ENCODE measurements around the gene PLCD1. TPM values are rescaled to one million over a fixed set of nuclear protein-coding genes. Genes with fewer than 3 reads are reported as not detected.

Gene PLCD1
- total and polyA plus RNA-seq, 2 of the 8 experiments (the other 6 are each of a cell fraction or from before 2014, with no cell fraction given): 15.3 to 19.2 TPM

- TF ChIP-seq, protein P1, sequence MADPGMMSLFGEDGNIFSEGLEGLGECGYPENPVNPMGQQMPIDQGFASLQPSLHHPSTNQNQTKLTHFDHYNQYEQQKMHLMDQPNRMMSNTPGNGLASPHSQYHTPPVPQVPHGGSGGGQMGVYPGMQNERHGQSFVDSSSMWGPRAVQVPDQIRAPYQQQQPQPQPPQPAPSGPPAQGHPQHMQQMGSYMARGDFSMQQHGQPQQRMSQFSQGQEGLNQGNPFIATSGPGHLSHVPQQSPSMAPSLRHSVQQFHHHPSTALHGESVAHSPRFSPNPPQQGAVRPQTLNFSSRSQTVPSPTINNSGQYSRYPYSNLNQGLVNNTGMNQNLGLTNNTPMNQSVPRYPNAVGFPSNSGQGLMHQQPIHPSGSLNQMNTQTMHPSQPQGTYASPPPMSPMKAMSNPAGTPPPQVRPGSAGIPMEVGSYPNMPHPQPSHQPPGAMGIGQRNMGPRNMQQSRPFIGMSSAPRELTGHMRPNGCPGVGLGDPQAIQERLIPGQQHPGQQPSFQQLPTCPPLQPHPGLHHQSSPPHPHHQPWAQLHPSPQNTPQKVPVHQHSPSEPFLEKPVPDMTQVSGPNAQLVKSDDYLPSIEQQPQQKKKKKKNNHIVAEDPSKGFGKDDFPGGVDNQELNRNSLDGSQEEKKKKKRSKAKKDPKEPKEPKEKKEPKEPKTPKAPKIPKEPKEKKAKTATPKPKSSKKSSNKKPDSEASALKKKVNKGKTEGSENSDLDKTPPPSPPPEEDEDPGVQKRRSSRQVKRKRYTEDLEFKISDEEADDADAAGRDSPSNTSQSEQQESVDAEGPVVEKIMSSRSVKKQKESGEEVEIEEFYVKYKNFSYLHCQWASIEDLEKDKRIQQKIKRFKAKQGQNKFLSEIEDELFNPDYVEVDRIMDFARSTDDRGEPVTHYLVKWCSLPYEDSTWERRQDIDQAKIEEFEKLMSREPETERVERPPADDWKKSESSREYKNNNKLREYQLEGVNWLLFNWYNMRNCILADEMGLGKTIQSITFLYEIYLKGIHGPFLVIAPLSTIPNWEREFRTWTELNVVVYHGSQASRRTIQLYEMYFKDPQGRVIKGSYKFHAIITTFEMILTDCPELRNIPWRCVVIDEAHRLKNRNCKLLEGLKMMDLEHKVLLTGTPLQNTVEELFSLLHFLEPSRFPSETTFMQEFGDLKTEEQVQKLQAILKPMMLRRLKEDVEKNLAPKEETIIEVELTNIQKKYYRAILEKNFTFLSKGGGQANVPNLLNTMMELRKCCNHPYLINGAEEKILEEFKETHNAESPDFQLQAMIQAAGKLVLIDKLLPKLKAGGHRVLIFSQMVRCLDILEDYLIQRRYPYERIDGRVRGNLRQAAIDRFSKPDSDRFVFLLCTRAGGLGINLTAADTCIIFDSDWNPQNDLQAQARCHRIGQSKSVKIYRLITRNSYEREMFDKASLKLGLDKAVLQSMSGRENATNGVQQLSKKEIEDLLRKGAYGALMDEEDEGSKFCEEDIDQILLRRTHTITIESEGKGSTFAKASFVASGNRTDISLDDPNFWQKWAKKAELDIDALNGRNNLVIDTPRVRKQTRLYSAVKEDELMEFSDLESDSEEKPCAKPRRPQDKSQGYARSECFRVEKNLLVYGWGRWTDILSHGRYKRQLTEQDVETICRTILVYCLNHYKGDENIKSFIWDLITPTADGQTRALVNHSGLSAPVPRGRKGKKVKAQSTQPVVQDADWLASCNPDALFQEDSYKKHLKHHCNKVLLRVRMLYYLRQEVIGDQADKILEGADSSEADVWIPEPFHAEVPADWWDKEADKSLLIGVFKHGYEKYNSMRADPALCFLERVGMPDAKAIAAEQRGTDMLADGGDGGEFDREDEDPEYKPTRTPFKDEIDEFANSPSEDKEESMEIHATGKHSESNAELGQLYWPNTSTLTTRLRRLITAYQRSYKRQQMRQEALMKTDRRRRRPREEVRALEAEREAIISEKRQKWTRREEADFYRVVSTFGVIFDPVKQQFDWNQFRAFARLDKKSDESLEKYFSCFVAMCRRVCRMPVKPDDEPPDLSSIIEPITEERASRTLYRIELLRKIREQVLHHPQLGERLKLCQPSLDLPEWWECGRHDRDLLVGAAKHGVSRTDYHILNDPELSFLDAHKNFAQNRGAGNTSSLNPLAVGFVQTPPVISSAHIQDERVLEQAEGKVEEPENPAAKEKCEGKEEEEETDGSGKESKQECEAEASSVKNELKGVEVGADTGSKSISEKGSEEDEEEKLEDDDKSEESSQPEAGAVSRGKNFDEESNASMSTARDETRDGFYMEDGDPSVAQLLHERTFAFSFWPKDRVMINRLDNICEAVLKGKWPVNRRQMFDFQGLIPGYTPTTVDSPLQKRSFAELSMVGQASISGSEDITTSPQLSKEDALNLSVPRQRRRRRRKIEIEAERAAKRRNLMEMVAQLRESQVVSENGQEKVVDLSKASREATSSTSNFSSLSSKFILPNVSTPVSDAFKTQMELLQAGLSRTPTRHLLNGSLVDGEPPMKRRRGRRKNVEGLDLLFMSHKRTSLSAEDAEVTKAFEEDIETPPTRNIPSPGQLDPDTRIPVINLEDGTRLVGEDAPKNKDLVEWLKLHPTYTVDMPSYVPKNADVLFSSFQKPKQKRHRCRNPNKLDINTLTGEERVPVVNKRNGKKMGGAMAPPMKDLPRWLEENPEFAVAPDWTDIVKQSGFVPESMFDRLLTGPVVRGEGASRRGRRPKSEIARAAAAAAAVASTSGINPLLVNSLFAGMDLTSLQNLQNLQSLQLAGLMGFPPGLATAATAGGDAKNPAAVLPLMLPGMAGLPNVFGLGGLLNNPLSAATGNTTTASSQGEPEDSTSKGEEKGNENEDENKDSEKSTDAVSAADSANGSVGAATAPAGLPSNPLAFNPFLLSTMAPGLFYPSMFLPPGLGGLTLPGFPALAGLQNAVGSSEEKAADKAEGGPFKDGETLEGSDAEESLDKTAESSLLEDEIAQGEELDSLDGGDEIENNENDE (IDR thresholded peaks at IDR 0.05; ENCODE audit: insufficient replicate concordance, low read length): no peak
- no peak for TF ChIP-seq YY1 (IDR thresholded peaks at IDR 0.05; ENCODE audit: low read depth, low read length)
- no peak for TF ChIP-seq SIN3A (conservative IDR thresholded peaks at IDR 0.05 in 1 of 2, IDR thresholded peaks at IDR 0.05 in 1 of 2; ENCODE audit: low read depth in 1 of 2, low read length in 2 of 2)
- no peak for TF ChIP-seq CBX5 (IDR thresholded peaks at IDR 0.05; ENCODE audit: low read depth, low read length)
- TF ChIP-seq BACH1 (IDR thresholded peaks at IDR 0.05; ENCODE audit: low read length): no peak
- TF ChIP-seq NRF1 (IDR thresholded peaks at IDR 0.05; ENCODE audit: low read depth, low read length): no peak
Measured at GRCh38 chr3:37988931-37989525, 40.4 kb downstream of the PLCD1 start (continued).
